ENCODE measurements around the gene SLC25A39. TPM values are rescaled to one million over a fixed set of nuclear protein-coding genes. Genes with fewer than 3 reads are reported as not detected.

SLC25A39 gene
- polyA plus RNA-seq, 1 of the 3 experiments (the other 2 are of a cell fraction), result 131 TPM

DNA sequence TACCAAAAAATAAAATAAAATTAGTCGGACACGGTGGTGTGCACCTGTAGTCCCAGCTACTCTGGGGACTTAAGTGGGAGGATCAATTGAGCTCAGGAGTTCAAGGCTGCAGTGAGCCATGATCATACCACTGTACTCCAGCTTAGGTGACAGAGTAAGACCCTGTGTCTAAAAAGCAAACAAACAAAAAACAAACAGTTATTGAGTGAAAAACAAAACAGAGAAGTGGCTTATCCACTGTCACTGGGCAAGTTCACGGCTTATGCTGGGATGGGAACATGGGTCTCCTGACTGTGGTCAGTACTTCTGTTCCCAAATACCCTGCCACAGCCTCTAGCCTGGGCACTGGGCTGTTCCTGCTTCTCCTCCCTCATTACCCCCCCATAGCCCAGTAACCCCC lies 10.9 kb upstream of the SLC25A39 start:
- no peak overlapping the region for H3K4me3 ChIP-seq (ENCODE audit: low read depth in 2 of 2, low read length in 1 of 2)
- no peak overlapping the region for H3K27ac ChIP-seq (ENCODE audit: low read depth in 2 of 2, low read length in 1 of 2)
- WGBS (ENCODE audit: low lambda C conversion rate), result 54% methylated on average over 3 of the region's 3 CpGs
- H3F3A ChIP-seq (replicated peaks; ENCODE audit: insufficient read depth), result peaks cover 4% of the 10 kb centered on the region
- H3K9me2 ChIP-seq, result no peaks in the 10 kb centered on the region
- H3K36me3 ChIP-seq (replicated peaks in 1 of 2; ENCODE audit: control insufficient read depth in 1 of 2, insufficient read depth in 2 of 2, low read length in 1 of 2), result no peaks in the 10 kb centered on the region
- H3K4me1 ChIP-seq (ENCODE audit: control insufficient read depth in 1 of 2, insufficient read depth in 2 of 2, low read depth in 1 of 2, low read length in 1 of 2), result peaks cover 0 to 5% of the 10 kb centered on the region in 2 experiments; a peak in 1 of 4 replicates
- no peak for DNase-seq
- no peaks in the 10 kb centered on the region for H3K27me3 ChIP-seq (ENCODE audit: insufficient read depth)
- H3K9ac ChIP-seq, result no peak overlapping the region
- TF ChIP-seq YY1 (IDR thresholded peaks at IDR 0.05; ENCODE audit: low read depth) (no peak), SIN3A (IDR thresholded peaks at IDR 0.05; ENCODE audit: borderline replicate concordance, low read depth, low read length) (no peak), RFX5 (IDR thresholded peaks at IDR 0.05; ENCODE audit: low read length) (no peak), TEAD4 (IDR thresholded peaks at IDR 0.05; ENCODE audit: borderline replicate concordance, insufficient read depth) (no peak), TCF12 (IDR thresholded peaks at IDR 0.05) (no peak), EP300 (IDR thresholded peaks at IDR 0.05; ENCODE audit: borderline replicate concordance in 1 of 2, low read depth in 1 of 2, low read length in 1 of 2) (no peak), RAD21 (IDR thresholded peaks at IDR 0.05; ENCODE audit: low read length) (no peak), EZH2phosphoT487 (IDR thresholded peaks at IDR 0.05; ENCODE audit: borderline replicate concordance, low read depth) (no peak), JUND (IDR thresholded peaks at IDR 0.05) (no peak), TAF1 (IDR thresholded peaks at IDR 0.05; ENCODE audit: borderline replicate concordance, low read depth, low read length) (no peak)
- TF ChIP-seq, protein P1, sequence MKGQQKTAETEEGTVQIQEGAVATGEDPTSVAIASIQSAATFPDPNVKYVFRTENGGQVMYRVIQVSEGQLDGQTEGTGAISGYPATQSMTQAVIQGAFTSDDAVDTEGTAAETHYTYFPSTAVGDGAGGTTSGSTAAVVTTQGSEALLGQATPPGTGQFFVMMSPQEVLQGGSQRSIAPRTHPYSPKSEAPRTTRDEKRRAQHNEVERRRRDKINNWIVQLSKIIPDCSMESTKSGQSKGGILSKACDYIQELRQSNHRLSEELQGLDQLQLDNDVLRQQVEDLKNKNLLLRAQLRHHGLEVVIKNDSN (IDR thresholded peaks at IDR 0.05; ENCODE audit: borderline replicate concordance, low read depth), result no peak
- TF ChIP-seq, protein P2, sequence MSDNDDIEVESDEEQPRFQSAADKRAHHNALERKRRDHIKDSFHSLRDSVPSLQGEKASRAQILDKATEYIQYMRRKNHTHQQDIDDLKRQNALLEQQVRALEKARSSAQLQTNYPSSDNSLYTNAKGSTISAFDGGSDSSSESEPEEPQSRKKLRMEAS (IDR thresholded peaks at IDR 0.05; ENCODE audit: low read depth), result no peak
- TF ChIP-seq, protein P3, sequence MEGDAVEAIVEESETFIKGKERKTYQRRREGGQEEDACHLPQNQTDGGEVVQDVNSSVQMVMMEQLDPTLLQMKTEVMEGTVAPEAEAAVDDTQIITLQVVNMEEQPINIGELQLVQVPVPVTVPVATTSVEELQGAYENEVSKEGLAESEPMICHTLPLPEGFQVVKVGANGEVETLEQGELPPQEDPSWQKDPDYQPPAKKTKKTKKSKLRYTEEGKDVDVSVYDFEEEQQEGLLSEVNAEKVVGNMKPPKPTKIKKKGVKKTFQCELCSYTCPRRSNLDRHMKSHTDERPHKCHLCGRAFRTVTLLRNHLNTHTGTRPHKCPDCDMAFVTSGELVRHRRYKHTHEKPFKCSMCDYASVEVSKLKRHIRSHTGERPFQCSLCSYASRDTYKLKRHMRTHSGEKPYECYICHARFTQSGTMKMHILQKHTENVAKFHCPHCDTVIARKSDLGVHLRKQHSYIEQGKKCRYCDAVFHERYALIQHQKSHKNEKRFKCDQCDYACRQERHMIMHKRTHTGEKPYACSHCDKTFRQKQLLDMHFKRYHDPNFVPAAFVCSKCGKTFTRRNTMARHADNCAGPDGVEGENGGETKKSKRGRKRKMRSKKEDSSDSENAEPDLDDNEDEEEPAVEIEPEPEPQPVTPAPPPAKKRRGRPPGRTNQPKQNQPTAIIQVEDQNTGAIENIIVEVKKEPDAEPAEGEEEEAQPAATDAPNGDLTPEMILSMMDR (IDR thresholded peaks at IDR 0.05), result no peak
- no peaks in the 10 kb centered on the region for H3K79me2 ChIP-seq (ENCODE audit: insufficient read depth)
- no peak overlapping the region for H3K4me2 ChIP-seq
- H3K9me3 ChIP-seq, result no peaks in the 10 kb centered on the region
- H2AFZ ChIP-seq (ENCODE audit: low read depth), result no peak overlapping the region
- no peaks in the 10 kb centered on the region for H4K20me1 ChIP-seq (ENCODE audit: insufficient read depth)
- CTCF ChIA-PET, result interaction anchor here (0.6 to 1.0 kb wide), 4 partner anchors 10 to 28 kb away, joined by 3 to 5 read pairs (median 3); partner anchors contain the start of gene FAM171A2
- POLR2A ChIA-PET, result interaction anchor here (1.2 kb wide), 1 partner anchor 9 kb away, joined by 3 read pairs; no protein-coding TSS in a partner anchor

DNA sequence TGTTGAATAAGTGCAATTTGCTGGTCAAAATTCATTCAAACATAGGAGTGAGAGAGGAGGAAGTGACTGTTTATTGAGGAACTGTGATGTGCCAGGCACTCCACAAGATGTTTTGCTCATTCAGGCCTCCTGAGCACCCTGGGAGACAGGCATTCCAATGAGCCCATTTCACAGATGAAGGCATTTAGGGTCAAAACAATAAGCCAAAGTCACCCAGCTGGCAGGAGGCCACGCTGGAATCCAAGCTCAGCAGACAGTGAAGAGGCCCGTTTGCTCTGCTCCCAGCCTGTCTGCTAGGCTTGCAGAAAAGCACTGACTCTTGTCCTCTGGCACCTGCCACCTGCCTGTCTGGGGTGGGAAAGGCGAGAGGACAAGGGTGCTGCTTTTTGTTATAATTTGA lies 10.1 kb upstream of the SLC25A39 start:
- CTCF ChIA-PET, result interaction anchor here (1.0 to 5.2 kb wide), 3 partner anchors 10 to 16 kb away, joined by 3 to 53 read pairs (median 8); partner anchors contain the start of gene GRN
- H3K4me3 ChIP-seq (ENCODE audit: low read depth in 2 of 2, low read length in 1 of 2), result no peak overlapping the region

More for the DNA sequence above, 10.1 kb upstream of the SLC25A39 start:
- Histone ChIP-seq H3K9me3 (no peaks in the 10 kb centered on the region), H3K9ac (no peak overlapping the region), H3K79me2 (ENCODE audit: insufficient read depth) (no peaks in the 10 kb centered on the region), H3K4me2 (no peak overlapping the region), H3K27me3 (ENCODE audit: insufficient read depth) (no peaks in the 10 kb centered on the region), H3F3A (replicated peaks; ENCODE audit: insufficient read depth) (peaks cover 4% of the 10 kb centered on the region), H3K36me3 (replicated peaks in 1 of 2; ENCODE audit: control insufficient read depth in 1 of 2, insufficient read depth in 2 of 2, low read length in 1 of 2) (no peaks in the 10 kb centered on the region), H3K27ac (ENCODE audit: low read depth in 2 of 2, low read length in 1 of 2) (no peak overlapping the region), H3K9me2 (no peaks in the 10 kb centered on the region), H3K4me1 (ENCODE audit: control insufficient read depth in 1 of 2, insufficient read depth in 2 of 2, low read depth in 1 of 2, low read length in 1 of 2) (peaks cover 0 to 5% of the 10 kb centered on the region in 2 experiments; a peak in 1 of 4 replicates), H2AFZ (ENCODE audit: low read depth) (no peak overlapping the region), H4K20me1 (ENCODE audit: insufficient read depth) (no peaks in the 10 kb centered on the region)
- TF ChIP-seq NRF1 (IDR thresholded peaks at IDR 0.05; ENCODE audit: low read depth, low read length) (no peak), ELF1 (IDR thresholded peaks at IDR 0.05) (no peak), SIN3A (IDR thresholded peaks at IDR 0.05; ENCODE audit: borderline replicate concordance, low read depth, low read length) (no peak), FOXM1 (IDR thresholded peaks at IDR 0.05; ENCODE audit: low read depth) (no peak), TEAD4 (IDR thresholded peaks at IDR 0.05; ENCODE audit: borderline replicate concordance, insufficient read depth) (no peak), TCF12 (IDR thresholded peaks at IDR 0.05) (no peak), MEF2A (IDR thresholded peaks at IDR 0.05; ENCODE audit: borderline replicate concordance, low read depth) (no peak), YY1 (IDR thresholded peaks at IDR 0.05; ENCODE audit: low read depth) (no peak), EZH2phosphoT487 (IDR thresholded peaks at IDR 0.05; ENCODE audit: borderline replicate concordance, low read depth) (no peak)
- TF ChIP-seq, protein P4, sequence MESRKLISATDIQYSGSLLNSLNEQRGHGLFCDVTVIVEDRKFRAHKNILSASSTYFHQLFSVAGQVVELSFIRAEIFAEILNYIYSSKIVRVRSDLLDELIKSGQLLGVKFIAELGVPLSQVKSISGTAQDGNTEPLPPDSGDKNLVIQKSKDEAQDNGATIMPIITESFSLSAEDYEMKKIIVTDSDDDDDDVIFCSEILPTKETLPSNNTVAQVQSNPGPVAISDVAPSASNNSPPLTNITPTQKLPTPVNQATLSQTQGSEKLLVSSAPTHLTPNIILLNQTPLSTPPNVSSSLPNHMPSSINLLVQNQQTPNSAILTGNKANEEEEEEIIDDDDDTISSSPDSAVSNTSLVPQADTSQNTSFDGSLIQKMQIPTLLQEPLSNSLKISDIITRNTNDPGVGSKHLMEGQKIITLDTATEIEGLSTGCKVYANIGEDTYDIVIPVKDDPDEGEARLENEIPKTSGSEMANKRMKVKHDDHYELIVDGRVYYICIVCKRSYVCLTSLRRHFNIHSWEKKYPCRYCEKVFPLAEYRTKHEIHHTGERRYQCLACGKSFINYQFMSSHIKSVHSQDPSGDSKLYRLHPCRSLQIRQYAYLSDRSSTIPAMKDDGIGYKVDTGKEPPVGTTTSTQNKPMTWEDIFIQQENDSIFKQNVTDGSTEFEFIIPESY (IDR thresholded peaks at IDR 0.05; ENCODE audit: borderline replicate concordance, low read depth), result no peak
- TF ChIP-seq, protein P5, sequence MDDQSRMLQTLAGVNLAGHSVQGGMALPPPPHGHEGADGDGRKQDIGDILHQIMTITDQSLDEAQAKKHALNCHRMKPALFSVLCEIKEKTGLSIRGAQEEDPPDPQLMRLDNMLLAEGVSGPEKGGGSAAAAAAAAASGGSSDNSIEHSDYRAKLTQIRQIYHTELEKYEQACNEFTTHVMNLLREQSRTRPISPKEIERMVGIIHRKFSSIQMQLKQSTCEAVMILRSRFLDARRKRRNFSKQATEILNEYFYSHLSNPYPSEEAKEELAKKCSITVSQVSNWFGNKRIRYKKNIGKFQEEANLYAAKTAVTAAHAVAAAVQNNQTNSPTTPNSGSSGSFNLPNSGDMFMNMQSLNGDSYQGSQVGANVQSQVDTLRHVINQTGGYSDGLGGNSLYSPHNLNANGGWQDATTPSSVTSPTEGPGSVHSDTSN (IDR thresholded peaks at IDR 0.05), result no peak
- WGBS (ENCODE audit: low lambda C conversion rate), result 68% methylated on average over 3 of the region's 3 CpGs
- no peak for DNase-seq
- POLR2A ChIA-PET, result no interaction called here

Measured in SK-N-SH (cell line).